Islet of Langerhans (tissue), 1 donor: ENCODE measurements around the gene RTL1.

Experiments used
- FAIRE-seq: peaks from one replicate; lab custom pipeline; 2011; peaks lifted over from hg19 to GRCh38; lab: Jason Lieb, UNC

Gene RTL1

GRCh38 chr14:100882026-100882967 is 21.2 kb downstream of the RTL1 start:
- FAIRE-seq = no peak

DNA sequence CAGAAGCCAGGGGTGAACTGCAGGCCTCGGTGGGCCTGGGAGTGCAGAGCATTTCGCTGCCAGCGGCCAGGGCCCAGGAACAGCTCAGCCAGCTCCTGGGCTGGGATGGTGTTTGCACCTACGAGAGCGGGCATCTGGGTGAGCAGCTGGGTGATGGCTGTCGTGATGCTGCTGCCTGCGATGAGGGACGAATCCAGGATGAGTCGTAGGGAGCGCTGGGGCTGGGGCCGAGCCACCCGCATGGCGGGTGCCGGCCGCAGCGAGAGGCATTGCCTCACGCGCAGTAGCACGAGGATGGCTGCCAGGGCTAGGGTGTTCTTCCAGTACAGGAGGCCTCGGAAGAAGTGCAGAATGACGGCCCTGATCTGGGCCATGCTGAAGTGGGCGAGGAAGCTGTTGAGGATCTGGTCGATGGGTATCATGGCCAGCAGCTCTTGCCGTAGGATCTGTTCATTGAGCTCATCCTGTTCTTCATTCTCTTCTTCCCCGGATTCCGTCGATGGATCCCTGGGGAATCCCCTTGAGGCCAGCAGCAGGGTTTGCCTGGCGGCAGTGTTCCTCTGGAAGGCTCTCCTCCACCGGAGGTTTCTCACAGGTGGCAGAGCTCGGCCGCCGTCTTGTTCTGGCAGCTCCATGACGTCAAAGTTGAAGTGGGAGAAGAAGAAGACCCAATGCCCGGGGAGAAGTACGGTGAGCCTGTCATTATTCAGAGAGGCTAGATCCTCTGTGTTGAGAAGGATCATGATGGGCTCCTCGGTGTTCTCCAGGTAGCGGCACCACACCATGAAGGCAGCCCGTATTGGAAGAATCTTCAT is 22.1 kb downstream of the RTL1 start:
- FAIRE-seq = no peak

GRCh38 chr14:100880271-100881101 is 23.0 kb downstream of the RTL1 start:
- no peak for FAIRE-seq

- FAIRE-seq = no peak
These were observed 23.7 kb downstream of the RTL1 start for GRCh38 chr14:100879782-100880181.

DNA sequence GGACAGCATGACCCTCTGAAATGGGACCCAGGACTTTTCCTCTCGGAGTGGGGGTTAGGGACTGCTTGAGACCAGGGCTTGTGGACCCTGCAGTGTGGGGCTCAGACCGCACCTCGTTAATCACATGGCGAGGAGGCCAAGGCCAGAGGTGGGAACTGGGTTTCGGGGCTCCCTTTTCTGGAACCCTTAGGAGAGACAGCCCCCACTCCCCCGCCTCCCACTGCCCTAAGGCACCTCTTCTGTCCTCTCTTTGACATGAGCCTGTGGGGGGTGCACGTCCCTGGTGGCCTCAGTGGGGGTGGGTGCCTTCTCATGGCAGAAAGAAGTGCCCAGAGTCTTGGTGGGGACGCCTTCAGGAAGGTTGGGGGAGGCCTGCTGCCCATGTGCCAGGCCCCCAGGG is 24.3 kb downstream of the RTL1 start:
- FAIRE-seq = no peak

DNA sequence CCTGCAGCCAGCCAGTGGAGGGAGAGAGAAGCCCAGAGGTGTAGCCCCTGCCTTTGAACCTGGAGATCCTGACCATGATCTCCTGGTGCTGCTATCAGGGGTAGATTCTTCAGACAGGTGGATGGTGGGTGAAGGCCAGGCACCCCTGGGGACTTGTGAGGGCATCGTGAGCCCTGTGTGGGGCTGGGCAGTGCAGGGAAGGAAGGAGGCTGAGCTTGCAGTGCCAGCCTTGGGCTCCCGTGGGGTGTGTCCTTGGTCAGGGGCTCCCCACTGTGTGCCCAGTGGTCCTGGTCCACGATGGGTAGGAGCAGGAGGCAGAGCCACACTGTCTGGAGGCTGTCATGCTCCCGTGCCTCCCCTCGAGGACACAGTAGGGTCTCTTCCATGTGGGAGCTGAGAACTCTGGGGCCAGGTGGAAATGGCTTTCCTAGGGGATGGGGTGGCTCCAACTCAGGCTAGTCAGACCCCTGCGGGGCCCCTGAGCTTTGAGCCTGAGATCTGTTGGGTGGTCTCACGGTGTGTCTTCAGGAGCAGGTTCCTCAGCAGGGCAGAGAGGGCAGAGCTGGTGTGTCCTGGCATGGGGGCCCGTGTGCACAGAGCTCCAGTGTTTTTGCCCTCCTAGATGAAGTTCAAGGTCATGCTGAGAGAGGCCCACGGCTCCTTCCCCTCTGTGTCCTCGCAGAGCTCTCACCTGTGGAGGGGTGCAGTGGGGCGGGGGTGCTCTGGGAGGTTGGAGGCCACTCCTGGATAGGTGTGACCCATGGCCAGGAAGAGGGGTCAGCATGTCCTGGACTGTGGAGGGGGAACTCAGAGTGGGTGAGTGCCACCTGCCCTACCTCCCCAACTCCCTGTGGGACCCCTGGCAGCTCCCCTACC is 25.0 kb downstream of the RTL1 start:
- no peak for FAIRE-seq

DNA sequence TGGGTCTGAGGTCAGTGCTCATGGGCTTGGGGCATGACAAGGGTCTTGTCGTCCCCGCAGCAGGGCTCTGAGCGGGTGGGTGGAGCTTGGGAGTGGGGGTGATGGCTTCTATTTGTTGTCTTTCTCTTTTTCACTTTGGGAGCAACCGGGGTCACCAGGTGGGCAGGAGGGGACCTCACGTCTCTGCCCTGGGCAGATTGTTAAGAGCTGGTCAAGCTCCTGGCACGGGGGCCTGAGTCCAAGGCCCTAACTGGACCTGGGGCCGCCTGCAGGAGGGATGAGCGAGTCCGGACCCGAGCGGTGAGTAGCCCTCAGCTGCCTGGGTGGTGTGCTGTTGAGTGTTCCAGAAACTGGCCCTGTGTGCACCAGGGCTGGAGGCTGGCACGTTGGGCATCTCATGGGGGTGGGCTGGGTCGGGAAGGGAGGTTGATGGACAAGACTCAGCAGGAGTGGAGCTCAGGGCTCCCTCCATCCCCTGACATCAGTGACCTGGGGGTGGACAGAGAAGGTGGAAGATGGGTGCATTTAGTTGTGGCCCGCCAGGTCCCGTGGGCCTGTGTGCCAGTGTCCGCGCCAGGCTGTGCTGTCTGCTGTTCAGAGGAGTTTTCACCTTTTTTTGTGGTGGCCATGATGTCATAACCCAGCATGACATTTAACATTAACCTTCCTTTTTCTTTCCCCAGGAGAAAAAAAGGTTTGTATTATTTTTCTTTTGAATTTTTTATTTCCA is 27.5 kb downstream of the RTL1 start:
- no peak for FAIRE-seq

- no peak for FAIRE-seq
These were observed 28.4 kb downstream of the RTL1 start for GRCh38 chr14:100875126-100875525.

DNA sequence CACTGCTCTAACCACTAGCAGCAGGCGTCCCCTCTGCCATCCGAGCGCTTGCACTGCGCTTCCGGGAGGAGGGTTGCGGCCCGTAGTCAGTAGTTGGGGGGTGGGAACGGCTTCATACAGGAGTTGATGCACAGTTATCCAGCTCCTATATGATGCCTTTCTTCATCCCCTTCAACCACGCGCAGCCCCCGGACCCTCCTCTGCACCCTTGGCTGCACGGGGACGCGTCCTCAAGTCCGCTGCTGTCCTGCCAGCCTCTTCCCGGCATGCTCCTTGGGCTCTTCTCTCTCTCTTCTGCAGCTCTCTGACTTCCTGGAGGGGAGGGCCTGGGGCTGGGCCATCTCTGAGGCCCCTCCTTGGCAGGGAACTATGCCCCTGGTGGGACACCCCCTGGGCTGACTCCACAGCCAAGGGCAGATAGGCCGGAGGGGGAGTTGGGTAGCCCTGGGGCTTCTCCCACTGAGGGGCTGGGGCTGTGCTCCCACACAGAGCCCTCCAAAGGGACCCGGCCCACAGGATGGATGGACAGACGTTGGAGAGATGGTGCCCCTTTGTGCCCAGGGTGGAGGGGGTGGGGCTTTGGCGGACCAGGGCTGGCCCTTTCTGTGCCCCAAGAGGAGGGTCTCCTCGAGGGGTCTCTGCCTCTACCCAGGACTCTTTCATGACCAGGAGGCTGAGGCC is 29.0 kb downstream of the RTL1 start:
- no peak for FAIRE-seq

DNA sequence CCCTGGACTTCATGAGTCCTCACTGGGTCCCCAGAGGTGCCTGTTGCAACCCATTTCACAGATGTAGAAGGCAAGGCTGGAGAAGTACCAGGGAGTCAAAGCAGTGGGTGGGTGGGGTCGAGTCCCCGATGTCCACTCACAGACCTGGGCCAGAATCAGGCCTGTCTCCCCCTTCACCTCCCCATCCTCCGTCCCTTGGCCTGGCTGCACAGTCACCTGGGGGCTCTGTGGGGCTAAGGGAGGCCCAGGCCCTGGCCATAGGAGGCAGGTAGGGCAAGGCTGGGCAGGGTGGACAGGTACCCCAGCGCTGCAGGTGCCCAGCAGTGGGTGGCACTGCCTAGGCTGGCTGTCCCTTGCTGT is 29.5 kb downstream of the RTL1 start:
- no peak for FAIRE-seq

DNA sequence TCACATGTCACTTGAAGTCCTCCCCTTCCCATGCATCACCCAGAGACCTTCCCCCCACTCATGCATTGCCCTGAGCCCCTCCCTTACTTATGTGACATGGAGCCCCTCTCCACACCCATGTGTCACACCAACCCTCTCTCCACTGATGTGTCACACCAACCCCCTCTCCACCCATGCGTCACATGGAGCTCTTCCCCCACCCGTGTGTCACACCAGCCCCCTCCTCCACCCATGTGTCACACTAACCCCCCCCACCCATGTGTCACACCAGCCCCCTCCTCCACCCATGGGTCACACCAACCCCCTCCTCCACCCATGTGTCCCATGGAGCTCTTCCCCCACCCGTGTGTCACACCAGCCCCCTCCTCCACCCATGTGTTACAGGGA is 30.4 kb downstream of the RTL1 start:
- no peak for FAIRE-seq

GRCh38 chr14:100872259-100873095 is 31.0 kb downstream of the RTL1 start:
- FAIRE-seq = no peak

GRCh38 chr14:100871234-100872186 is 32.0 kb downstream of the RTL1 start:
- no peak for FAIRE-seq

DNA sequence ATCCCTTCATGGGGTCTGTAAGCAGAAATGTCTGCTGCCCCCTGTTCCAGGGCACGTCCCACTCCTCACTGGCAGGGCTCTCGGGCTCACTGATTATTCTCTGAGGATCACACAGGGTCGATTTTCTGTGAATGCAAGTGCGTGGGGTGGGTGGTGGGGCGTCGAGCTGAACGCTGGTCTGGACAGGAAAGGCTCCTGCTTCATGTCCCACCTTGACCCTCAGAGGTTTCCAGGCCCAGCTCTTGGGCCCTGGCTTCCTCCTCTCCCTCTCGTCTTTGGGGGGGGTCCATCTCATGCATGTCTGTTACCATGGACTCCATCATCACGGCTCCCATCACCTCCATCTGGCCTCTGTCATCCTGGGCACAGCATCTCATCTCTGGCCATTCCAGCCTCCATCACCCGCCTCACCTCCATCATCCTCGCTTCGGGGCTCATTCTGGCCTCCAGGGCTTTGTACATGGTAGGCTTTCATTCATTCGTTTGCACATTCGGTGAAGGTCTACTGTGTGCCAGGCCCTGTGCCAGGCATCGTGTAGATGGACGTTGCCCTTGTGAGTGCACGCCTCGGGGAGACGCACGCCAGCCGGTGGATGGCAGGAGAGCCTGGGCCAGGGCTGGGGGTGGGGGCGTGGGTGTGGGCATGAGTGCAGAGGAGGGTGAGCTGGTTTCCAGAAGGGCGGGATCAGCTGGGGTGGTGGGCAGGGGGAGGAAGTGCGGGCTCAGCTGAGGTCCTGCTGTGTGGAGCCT is 34.7 kb downstream of the RTL1 start:
- FAIRE-seq = no peak

DNA sequence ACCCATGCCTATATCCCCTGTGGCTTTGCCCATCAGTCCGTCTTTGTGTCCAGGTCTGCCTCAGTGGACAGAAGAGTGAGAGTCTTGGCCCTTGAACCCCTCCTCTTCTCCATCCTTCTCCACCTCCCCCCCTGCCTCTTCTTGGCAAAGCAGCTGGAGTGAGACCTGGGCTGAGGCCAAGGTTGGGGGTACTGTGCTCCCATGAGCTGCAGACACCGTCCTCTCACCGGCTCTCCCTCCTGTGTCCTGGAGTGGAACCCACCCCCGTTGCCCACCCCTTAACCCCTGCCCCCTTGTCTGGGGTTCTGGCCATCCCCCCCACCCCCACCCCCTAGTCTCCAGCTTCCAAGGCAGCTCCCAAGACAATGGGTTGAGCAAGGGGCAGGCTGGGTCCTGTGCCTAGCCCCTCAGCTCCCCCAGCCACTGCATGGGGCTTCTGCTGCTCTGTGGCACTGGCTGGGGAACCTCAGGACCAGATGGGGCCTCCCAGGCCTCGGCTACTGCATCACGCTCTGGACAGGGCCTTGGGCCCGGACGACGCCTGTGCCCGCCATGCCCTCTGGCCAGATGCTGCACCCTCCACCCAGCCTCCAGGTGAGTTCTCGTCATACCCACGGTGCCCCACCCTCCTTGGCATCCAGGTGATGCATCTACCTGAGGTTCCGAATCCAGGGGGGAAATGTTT is 35.7 kb downstream of the RTL1 start:
- FAIRE-seq = no peak
